ENCODE measurements around the gene CLEC16A. TPM values are rescaled to one million over a fixed set of nuclear protein-coding genes. Genes with fewer than 3 reads are reported as not detected.

The CLEC16A gene
- total and polyA plus RNA-seq, 9 of the 15 experiments (the other 6 are each of a cell fraction or from before 2014, with no cell fraction given): 1.00 to 22.3 (median 10.0) TPM

DNA sequence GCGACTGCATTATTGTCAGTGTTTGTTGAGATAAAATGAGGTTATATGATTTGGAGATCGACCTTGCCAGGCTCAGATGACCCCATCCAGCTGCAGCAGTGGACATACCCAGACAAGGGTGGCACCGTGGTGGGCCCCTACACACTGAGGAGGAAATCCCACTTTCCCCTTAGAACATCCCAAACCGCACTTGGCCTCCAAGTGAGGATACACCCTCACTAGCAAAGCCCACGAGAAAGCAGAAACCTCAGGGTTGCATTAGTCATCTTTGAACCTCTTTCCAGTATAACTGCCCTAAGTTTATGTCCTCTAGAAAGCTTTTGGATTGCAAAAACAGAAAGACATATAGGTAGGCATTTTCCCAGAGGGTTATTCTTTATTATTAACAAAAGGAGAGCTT lies 101.5 kb downstream of the CLEC16A start (continued):
- TF ChIP-seq, protein P1, sequence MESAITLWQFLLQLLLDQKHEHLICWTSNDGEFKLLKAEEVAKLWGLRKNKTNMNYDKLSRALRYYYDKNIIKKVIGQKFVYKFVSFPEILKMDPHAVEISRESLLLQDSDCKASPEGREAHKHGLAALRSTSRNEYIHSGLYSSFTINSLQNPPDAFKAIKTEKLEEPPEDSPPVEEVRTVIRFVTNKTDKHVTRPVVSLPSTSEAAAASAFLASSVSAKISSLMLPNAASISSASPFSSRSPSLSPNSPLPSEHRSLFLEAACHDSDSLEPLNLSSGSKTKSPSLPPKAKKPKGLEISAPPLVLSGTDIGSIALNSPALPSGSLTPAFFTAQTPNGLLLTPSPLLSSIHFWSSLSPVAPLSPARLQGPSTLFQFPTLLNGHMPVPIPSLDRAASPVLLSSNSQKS (CRISPR knock-in tag; IDR thresholded peaks at IDR 0.05): no peak
- no peak for TF ChIP-seq ZFP30 (CRISPR knock-in tag; IDR thresholded peaks at IDR 0.05; ENCODE audit: borderline replicate concordance)
- no peak for TF ChIP-seq SMARCA4 (IDR thresholded peaks at IDR 0.05)

- POLR2A ChIA-PET: interaction anchor here (0.6 to 0.7 kb wide), 2 partner anchors 10 to 636 kb away, joined by 3 read pairs; no protein-coding TSS in a partner anchor
- FAIRE-seq (no peak), ATAC-seq (no peak), DNase-seq (ENCODE audit: extremely low read depth in 1 of 4, low spot score in 3 of 4) (no peak)
- Histone ChIP-seq H3K36me3 (ENCODE audit: control insufficient read depth, insufficient read depth, low read length) (peaks cover 42% of the 10 kb centered on the region; the same call in 2 of the 3 replicates), H3K27me3 (ENCODE audit: control insufficient read depth in 2 of 2, insufficient read depth in 2 of 2, low read length in 2 of 2) (no peaks in the 10 kb centered on the region), H3K4me2 (ENCODE audit: insufficient read depth, low read length) (no peak overlapping the region), H3K9me3 (replicated peaks; ENCODE audit: control insufficient read depth, insufficient read depth, low read depth, low read length) (no peaks in the 10 kb centered on the region), H2AFZ (ENCODE audit: low read depth, low read length) (no peak overlapping the region), H3K9ac (ENCODE audit: insufficient read depth in 1 of 2, low read depth in 2 of 2, low read length in 2 of 2) (no peak overlapping the region), H4K20me1 (replicated peaks; ENCODE audit: control insufficient read depth, insufficient read depth, low read length) (no peaks in the 10 kb centered on the region), H3K27ac (ENCODE audit: extremely low read depth, low read depth, low read length) (no peak overlapping the region), H3K79me2 (ENCODE audit: control insufficient read depth, insufficient read depth, low read length) (no peaks in the 10 kb centered on the region), H3K9me1 (ENCODE audit: control insufficient read depth, insufficient read depth, low read length) (no peaks in the 10 kb centered on the region), H3K4me1 (replicated peaks in 1 of 2; ENCODE audit: control insufficient read depth in 2 of 2, insufficient read depth in 2 of 2, low read length in 2 of 2) (peaks cover 0 to 4% of the 10 kb centered on the region in 2 experiments; a peak in 2 of 5 replicates), H3K4me3 (no peak overlapping the region)
- BruUV-seq (replicated peaks): no TSS peak
- intact Hi-C loops (cut with micrococcal nuclease) (no loop called here), in situ Hi-C loops (cut with MboI) (no loop called here)
- CTCF ChIA-PET (ENCODE audit: low intra/inter-chr PET ratio): no interaction called here
- WGBS (ENCODE audit: insufficient coverage, low coverage, missing lambda C conversion rate): 68% methylated on average over 5 of the region's 5 CpGs
- TF ChIP-seq EWSR1 (IDR thresholded peaks at IDR 0.05; ENCODE audit: borderline replicate concordance, low read depth, partially characterized antibody) (no peak), ZC3H4 (CRISPR knock-in tag; IDR thresholded peaks at IDR 0.05; ENCODE audit: borderline replicate concordance) (no peak), TEAD4 (IDR thresholded peaks at IDR 0.05; ENCODE audit: low read length) (no peak), TEAD4 (CRISPR knock-in tag; IDR thresholded peaks at IDR 0.05; ENCODE audit: borderline replicate concordance) (no peak), NR1H2 (CRISPR knock-in tag; IDR thresholded peaks at IDR 0.05) (no peak), ZBTB7A (IDR thresholded peaks at IDR 0.05; ENCODE audit: borderline replicate concordance, control insufficient read depth, low read depth, low read length) (no peak), BCLAF1 (IDR thresholded peaks at IDR 0.05; ENCODE audit: borderline replicate concordance in 1 of 2, control insufficient read depth in 1 of 2, low read depth in 2 of 2, low read length in 1 of 2) (no peak)
- TF ChIP-seq, protein P2, sequence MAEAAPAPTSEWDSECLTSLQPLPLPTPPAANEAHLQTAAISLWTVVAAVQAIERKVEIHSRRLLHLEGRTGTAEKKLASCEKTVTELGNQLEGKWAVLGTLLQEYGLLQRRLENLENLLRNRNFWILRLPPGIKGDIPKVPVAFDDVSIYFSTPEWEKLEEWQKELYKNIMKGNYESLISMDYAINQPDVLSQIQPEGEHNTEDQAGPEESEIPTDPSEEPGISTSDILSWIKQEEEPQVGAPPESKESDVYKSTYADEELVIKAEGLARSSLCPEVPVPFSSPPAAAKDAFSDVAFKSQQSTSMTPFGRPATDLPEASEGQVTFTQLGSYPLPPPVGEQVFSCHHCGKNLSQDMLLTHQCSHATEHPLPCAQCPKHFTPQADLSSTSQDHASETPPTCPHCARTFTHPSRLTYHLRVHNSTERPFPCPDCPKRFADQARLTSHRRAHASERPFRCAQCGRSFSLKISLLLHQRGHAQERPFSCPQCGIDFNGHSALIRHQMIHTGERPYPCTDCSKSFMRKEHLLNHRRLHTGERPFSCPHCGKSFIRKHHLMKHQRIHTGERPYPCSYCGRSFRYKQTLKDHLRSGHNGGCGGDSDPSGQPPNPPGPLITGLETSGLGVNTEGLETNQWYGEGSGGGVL (CRISPR knock-in tag; IDR thresholded peaks at IDR 0.05): no peak
Observed at GRCh38 chr16:11046382-11046931, 102.1 kb downstream of the CLEC16A start.

Measured in K562 (cell line).